ENCODE measurements around the gene ECE1.

DNA sequence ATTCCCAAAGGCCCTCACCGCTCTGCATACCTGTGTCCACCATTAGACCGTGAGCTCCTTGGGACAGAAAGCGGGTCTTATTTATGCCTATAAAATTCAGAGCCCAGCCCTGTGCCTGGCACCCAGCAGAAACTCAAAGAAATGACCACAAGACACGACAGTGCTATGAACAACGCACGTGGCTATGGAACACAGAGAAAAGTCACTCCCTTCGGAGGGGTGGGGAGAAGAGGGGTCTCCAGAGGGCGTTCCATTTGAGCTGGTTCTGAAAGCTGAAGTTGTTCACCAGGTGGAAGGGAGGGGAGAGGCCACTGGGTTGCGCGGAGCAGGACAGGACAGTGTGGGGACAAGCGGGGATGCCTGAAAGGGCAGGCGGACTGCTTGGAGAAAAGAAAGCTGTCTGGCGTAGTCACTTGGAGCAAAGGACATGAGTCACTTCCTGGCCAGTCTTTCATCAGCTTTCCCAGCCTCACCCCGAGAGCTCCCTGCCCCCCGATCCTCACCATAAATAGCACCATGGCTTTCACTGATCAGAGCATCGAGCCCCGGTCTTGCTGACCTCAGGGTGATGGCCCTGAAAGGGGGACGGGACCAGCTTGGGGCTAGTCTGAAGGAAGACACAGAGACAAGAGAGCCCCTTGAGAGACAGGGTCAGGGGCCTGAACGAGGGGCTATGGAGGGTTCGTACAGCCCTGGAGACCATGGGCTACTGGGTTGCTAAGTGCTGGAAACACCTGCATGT is 28.5 kb downstream of the ECE1 start:
- no peak for TF ChIP-seq SPI1 (IDR thresholded peaks at IDR 0.05; ENCODE audit: low read depth, low read length)
- TF ChIP-seq POLR2A (IDR thresholded peaks at IDR 0.05; ENCODE audit: low read depth, low read length) = no peak
- TF ChIP-seq POLR2AphosphoS5 (IDR thresholded peaks at IDR 0.05; ENCODE audit: low read depth, low read length) = no peak
